Activated effector memory CD4-positive, alpha-beta T cell treated with anti-CD3 and anti-CD28 coated beads, Interleukin-2, amount 50 U/mL, for 16 hours (primary cell): ENCODE measurements around the gene SKIDA1.

Source experiments
- DNase-seq: peaks from one replicate; pipeline ENCODE4 v3.0.0-alpha.2; 2020

Gene SKIDA1

GRCh38 chr10:21475393-21475792 is 50.1 kb downstream of the SKIDA1 start:
- DNase-seq: no peak

GRCh38 chr10:21473541-21473940 is 51.9 kb downstream of the SKIDA1 start:
- DNase-seq: no peak

- DNase-seq: no peak
Measured at GRCh38 chr10:21473135-21473534, 52.3 kb downstream of the SKIDA1 start.

GRCh38 chr10:21468086-21468485 is 57.4 kb downstream of the SKIDA1 start:
- DNase-seq: no peak

GRCh38 chr10:21467633-21468032 is 57.8 kb downstream of the SKIDA1 start:
- DNase-seq: no peak

GRCh38 chr10:21464134-21464533 is 61.3 kb downstream of the SKIDA1 start:
- DNase-seq: no peak
